Esophagus squamous epithelium (tissue), 4 donors: ENCODE measurements around the gene AIFM1.

Source experiments
- CTCF ChIP-seq, 6 experiments: fragments of 450-650 bp in 4 of 6; fragments of 200-600 bp in 2 of 6; sonication (generic) in 2 of 6; IDR thresholded peaks; one replicate each; pipeline ENCODE4 v1.5.1; 2016 to 2019; ENCODE audit warnings: antibody characterized with exemption in 6 of 6, mild to moderate bottlenecking in 4 of 6, moderate library complexity in 4 of 6
- POLR2A ChIP-seq, 4 donors: fragments of 450-650 bp; IDR thresholded peaks; one replicate each; pipeline ENCODE4 v1.6.1; 2017; ENCODE audit warnings: antibody characterized with exemption in 4 of 4, mild to moderate bottlenecking in 4 of 4, moderate library complexity in 3 of 4

GRCh38 chrX:130093271-130093670 is 72.4 kb downstream of the AIFM1 start:
- TF ChIP-seq POLR2A (IDR thresholded peaks at IDR 0.05) (no peak), CTCF (IDR thresholded peaks at IDR 0.05) (no peak)
